SK-N-MC (cell line): ENCODE data around the gene ZNHIT1.

Experiments used
- EZH2 ChIP-seq: fragments of 200-600 bp; sonication (generic); IDR thresholded peaks from one replicate; pipeline ENCODE4 v1.6.1; 2017; ENCODE audit warnings: antibody characterized with exemption
- POLR2AphosphoS5 ChIP-seq: IDR thresholded peaks from 2 replicates; pipeline ENCODE4 v1.6.1; 2012; ENCODE audit warnings: mild to moderate bottlenecking, low read depth, low read length, borderline replicate concordance

DNA sequence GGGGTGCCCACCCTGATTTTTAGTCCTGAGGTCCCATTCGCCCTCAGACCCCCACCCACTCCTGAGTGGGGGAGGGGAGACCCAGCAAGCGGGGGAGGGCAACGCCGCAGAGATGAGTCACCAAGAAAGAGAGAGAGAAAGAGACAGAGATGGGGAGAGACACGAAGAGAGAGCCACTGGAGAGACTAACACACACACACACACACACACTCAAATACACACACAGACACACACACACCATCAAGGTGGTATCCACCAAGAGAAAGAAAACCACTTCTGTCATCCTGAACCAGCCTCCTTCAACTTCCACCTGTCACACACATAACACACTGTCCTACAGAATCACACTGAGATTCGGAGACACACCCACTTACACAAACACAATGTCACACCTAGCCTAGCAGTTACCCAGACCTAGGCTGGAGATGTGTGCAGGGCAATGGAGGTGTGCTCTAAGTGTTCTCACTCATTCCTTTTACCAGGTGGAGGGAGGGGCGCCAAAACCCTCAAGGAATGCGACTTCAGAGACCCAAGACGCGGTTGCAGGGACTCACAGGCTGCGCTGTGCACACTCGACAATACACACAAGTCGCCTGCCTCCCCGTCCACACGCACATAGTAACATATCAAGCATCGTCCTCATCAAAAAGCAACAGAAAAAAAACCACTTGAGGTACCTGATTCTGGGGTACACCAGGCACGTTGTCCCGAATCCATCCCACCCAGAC lies 48.7 kb upstream of the ZNHIT1 start:
- TF ChIP-seq EZH2 = no peak
- no peak for TF ChIP-seq POLR2AphosphoS5
